ENCODE measurements around the gene ATXN1.

ATXN1 gene

GRCh38 chr6:16762268-16762549 is 949 bp upstream of the ATXN1 start:
- DNase-seq (ENCODE audit: low read depth in 2 of 2), result peak in 1 of 2 donors; percentile 8

GRCh38 chr6:16761471-16762267 is 409 bp upstream of the ATXN1 start:
- DNase-seq (ENCODE audit: low read depth in 2 of 2), result peak; percentile 68 to 70

GRCh38 chr6:16759646-16760515 is 1.4 kb downstream of the ATXN1 start:
- DNase-seq (ENCODE audit: low read depth in 2 of 2), result peak; percentile 62 to 65

DNA sequence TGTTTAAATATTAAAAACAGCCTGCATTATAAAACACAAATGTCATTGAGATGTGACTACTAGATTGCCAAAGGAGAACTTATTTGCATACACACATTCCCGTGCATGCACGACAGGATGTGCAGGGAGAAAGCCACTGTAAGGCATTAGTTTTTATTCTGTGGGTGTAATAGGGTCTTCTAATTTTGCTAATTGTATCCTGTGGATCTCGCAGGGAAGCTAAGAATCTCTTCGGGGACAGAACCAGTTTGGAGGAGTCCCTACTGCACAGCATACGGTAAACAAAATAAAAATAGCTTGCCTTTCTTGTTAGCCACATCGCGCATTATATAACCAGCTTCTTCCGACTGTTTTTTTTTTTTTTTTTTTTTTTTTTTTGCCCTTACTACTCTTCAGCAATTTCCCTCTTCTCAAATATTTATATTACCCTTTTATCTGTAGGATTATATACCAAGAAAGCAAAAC is 2.0 kb downstream of the ATXN1 start:
- DNase-seq (ENCODE audit: low read depth in 2 of 2), result no peak

GRCh38 chr6:16758163-16758975 is 2.9 kb downstream of the ATXN1 start:
- no peak for DNase-seq (ENCODE audit: low read depth in 2 of 2)

DNA sequence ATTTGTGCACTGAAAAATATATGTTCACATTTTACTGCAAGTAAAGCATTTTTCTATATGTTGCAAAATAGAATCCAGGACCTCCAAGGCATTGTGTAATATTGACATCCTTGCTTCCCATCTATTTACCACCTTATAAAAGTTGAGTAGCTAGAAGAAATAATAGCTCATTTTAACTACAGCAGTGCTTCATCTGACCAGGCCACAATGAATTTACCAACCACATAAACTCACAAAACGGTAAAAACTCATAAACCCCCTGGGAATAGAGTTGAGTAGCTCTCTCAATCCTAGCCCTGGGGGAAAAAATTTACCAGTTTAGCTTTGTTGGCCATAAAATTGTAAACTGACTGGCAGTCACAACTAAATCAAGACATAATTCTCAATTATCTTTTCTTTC is 3.9 kb downstream of the ATXN1 start:
- no peak for DNase-seq (ENCODE audit: low read depth in 2 of 2)

GRCh38 chr6:16756660-16757255 is 4.5 kb downstream of the ATXN1 start:
- no peak for DNase-seq (ENCODE audit: low read depth in 2 of 2)

GRCh38 chr6:16755544-16755943 is 5.7 kb downstream of the ATXN1 start:
- DNase-seq (ENCODE audit: low read depth in 2 of 2), result no peak

DNA sequence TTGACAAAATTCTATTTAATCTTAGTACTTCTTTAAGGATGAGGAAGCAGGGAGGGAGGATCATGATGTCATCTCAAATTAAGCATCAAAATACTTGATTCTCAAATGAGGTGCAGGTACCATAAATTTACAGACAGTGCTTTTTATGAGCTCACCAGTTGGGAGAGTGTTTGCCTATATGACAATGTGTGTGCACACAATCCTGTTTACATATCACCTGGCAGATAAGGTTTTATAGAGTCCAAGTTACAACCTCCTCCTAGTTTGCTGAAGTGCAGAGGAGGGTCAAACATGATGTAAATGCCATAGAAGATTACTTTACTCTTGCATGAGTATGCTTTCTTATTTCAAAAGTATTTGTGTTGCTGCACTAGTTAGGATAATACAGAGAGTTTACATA is 6.4 kb downstream of the ATXN1 start:
- DNase-seq (ENCODE audit: low read depth in 2 of 2), result no peak

DNA sequence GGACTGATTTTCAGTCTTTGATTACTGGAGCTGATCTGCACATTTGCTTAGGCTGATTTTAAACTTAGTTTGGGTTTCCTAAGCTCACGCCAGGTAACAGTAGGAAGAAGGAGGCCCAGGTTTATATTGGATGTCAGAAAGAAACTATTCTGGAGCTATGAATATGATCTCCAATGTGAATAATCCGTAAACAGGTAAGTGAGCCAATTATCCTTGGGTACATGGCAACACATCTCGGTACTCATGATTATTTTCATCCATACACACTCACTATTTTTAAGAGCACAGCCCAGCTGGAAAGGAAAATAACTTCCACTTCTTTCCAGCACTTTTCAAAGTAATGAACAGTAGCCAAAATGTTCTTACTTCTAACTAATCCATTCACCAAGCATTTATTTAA is 7.0 kb downstream of the ATXN1 start:
- no peak for DNase-seq (ENCODE audit: low read depth in 2 of 2)

DNA sequence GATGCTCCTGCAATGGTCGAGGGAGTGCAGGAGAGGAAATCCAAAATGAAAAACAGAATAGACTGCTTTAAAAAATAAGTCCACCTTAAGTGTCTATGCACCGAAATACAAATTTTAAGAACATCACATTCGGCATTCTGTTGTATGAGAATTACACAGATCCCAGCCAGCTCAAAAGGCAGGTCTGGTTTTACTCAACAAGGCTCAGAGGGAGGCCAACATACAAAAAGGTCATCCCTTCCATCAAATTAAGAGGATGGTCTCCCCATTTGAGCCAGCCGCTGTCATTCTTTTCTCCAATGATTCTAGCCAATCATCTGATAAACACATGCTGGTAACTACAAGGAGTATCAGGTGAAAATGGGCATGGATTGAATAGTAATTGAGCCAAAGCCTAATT is 7.9 kb downstream of the ATXN1 start:
- no peak for DNase-seq (ENCODE audit: low read depth in 2 of 2)

- no peak for DNase-seq (ENCODE audit: low read depth in 2 of 2)
Measured at GRCh38 chr6:16752206-16752866, 8.9 kb downstream of the ATXN1 start.

DNA sequence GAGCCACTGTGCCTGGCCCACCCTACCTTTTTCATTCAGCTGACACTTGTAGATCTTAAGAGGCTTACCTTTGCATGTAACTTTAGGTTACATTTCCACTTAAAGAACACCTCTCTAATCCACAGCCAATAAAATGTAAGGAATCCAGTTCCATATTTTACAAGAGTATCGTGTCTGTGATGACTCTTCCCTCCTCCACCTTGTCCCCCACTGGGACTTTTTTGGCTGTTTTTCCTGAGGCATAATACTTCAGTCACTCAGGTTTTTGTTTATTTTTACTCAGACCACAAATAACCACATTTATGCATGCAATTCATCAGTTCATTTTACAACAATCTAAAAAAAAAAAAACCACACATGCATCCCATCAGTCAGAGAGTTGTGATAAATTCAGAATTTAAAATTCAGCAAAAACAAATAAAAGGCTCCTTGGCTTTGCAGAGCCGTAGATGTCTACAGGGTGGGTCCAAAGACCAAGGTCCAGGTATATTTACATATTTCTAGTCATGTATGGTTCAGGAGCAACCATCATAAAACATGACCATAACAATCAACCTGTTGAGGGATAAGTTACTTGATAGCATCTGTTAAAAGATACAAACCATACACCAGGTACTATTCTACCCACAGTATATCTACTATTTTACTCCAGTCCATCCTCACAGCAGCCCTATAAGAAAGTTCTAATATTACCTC is 9.9 kb downstream of the ATXN1 start:
- DNase-seq (ENCODE audit: low read depth in 2 of 2), result no peak

DNA sequence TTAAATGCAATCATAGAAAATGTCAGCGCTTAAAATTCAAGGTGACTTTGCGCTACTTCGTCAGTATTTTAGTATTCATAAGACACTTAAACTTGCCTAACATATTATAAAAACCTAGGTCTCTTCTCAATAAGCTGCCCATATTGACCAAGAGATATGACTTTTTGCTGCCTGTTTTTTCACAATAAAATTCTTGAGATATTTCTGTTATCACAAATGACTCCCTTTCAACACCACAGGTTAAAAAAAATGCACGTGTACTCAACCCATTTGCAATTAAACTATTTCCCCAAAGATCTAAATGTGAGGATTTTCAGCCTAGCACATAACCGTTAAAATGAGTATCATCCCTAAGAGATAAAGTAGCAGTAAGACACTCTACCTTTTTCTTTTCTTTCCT is 10.7 kb downstream of the ATXN1 start:
- no peak for DNase-seq (ENCODE audit: low read depth in 2 of 2)

DNA sequence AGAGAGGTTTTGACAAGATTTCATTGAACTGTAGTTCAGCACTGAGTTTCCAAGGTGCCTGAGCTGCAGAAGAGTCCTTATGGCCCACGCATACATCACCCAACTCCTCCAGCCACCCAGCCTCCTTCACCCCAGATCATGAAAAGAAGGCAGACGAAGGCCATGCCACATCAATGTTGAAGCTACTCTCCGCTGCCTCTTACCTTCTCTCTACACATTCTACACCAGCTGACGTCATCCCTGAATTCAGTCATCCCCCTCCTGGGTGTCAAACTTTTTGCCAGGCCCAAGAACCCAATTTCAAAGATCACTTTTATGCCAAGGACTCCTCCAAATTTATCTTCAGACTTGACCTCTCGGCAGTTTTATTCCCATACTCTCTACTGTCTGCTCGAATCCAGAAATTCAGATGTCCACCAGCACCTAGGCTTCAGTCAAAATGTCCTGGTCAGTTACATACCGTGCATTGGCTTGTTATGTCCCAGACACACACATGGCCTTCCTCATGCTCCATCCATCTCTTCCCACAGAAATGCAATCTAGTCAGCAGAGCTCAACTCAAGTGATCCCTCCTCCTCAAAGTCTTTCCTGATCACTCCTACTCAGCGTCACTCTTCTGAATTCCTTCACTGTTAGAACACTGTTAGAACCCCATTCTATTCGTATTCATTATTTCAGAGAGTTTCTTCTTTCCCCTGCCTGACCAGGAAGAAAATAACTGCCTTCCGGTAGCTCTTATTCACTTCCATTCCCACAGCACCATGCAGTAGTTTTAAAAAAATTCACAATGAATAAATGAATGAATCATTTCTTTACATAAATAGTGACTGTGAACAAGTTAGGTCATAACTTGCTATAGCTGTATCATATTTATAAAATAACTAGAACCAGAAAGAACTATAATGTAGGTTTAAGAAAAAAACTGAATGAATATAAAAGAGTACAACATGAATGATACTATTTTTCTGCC is 11.5 kb downstream of the ATXN1 start:
- no peak for DNase-seq (ENCODE audit: low read depth in 2 of 2)

- no peak for DNase-seq (ENCODE audit: low read depth in 2 of 2)
Measured at GRCh38 chr6:16748025-16748319, 13.3 kb downstream of the ATXN1 start.

- DNase-seq (ENCODE audit: low read depth in 2 of 2), result no peak
Measured at GRCh38 chr6:16747232-16748024, 13.8 kb downstream of the ATXN1 start.

DNA sequence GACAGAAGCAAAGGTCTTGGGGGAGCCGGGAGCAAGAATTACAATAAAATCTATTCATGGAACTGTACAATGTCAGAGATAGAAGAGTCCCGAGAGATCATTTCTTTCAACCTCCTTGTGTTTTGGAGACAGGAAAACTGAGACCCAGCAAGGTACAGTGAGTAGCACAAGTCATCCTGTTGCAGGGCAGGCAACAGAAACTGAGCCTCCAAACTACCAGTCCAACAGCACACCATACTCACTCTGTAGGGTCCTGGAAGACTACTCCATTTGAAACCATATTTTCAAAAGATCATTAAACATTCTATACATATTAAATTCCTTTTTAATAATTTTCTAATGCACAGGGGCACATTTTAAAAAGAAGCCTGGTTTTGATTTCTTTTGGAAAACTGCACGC is 14.4 kb downstream of the ATXN1 start:
- DNase-seq (ENCODE audit: low read depth in 2 of 2), result no peak

DNA sequence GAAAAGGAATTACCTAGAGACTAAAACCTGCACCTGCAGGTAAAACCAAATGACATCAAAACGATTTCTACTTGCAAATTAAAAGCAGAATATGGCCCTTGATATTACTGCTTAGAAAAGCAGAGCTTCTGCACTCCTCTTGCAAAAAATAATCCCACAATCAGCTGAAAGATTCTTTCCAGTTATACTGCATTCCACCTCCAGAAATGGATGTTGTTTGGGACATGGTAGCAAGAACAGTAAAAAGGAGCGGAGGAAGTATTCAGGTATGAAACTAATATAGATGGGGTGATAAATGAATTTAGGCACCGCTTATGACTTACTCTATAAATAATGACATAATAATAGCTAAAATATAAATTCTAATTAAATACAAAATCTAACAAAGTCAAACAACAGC is 14.9 kb downstream of the ATXN1 start:
- DNase-seq (ENCODE audit: low read depth in 2 of 2), result no peak
